GM21717 (cell line): Measurements from ENCODE around the gene SPOUT1.

Experiments
- ATAC-seq: cut with Tn5 transposase; IDR thresholded peaks from one replicate; pipeline ENCODE4 v1.9.1; 2021; ENCODE audit warnings: mild to moderate bottlenecking, moderate library complexity; ENCODE audit not compliant: unreplicated experiment

Gene SPOUT1

GRCh38 chr9:128836509-128837145 lies 7.0 kb upstream of the SPOUT1 start:
- no peak for ATAC-seq

GRCh38 chr9:128835246-128836210 lies 5.9 kb upstream of the SPOUT1 start:
- ATAC-seq: no peak

DNA sequence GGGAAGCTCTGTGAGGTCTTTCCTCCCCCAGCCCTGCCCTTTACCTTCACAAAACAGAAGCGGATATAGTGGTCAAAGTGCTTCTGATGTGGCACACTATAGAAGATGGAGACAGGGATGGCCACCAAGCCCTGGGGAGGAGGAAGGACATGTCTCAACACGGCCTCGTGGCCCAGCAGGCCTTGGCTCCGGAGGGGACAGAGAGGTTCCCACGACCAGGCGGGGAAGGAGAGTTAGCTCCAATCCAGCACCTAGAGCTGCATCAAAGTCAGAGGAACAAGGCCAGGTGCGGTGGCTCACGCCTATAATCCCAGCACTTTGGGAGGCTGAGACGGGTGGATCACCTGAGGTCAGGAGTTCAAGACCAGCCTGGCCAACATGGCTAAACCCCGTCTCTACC lies 4.1 kb upstream of the SPOUT1 start:
- no peak for ATAC-seq

DNA sequence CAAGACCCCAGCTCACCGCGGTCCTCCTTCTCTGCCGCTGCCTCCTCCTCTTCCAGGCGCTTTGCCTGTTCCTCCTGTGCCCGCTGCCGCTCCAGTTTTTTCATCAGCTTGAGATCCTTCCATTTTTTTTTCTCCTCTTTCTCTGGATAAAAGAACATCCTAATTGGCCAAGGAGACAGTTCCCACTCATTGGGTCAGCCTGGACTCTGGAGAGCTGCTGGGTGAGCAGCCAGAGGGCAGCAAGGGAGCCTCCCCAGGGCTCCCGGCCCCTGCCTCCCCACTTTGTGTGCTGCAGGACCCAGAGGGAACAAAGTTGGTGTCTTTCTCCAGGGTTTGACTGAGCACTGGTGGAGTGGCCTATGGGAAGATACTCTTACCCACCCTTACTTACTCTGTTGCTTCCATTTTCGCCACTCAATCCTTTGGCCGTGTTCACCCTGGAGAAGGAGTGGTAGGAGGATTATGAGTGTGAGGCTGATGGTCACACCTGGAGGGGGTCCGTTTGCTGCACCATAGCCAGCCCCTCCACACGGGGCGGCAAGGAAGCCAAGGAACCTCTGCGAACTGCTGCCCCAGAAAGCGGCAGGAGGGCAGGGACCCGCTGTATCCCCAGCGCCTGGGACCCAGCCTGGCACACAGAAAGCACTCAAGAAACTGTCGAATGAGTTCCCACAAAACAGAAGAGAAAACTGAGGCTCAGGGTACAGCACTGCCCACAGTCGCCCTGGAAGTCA lies 708 bp downstream of the SPOUT1 start:
- peak; percentile 5 for ATAC-seq

DNA sequence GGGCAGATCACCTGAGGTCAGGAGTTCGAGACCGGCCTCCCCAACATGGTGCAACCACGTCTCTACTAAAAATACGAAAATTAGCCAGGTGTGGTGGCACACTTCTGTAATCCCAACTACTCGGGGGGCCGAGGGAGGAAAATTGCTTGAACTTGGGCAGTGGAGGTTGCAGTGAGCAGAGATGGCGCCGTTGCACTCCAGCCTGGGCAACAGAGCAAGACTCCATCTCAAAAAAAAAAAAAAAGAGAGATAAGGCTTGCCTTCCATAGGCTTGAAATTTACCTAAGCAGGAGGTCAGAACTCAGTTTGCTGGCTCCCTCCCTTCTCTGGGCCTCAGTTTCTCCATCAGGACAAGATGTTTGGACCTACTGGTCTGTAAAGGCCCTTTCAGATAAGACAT lies 1.3 kb downstream of the SPOUT1 start:
- ATAC-seq: no peak

- no peak for ATAC-seq
Measured at GRCh38 chr9:128825923-128826700, 3.5 kb downstream of the SPOUT1 start.

DNA sequence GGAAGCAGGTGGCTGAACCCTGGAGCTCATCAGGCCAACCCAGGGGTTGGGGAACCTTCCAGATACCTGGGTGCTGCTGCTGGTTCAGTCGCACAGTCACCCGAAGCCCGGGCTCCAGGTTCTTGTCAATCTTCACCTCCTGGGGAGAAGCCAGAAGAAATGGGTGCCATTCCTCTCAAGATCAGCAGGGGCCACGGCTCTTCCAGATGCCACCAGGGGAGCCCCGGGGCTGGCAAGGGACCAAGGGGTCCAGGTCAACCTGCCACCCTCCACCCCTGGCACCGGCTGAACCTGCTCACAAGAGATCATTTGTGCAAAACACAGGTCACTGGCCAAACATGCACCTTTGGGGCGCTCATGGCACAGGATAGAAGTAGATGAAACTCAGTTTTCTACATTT lies 4.7 kb downstream of the SPOUT1 start:
- no peak for ATAC-seq

DNA sequence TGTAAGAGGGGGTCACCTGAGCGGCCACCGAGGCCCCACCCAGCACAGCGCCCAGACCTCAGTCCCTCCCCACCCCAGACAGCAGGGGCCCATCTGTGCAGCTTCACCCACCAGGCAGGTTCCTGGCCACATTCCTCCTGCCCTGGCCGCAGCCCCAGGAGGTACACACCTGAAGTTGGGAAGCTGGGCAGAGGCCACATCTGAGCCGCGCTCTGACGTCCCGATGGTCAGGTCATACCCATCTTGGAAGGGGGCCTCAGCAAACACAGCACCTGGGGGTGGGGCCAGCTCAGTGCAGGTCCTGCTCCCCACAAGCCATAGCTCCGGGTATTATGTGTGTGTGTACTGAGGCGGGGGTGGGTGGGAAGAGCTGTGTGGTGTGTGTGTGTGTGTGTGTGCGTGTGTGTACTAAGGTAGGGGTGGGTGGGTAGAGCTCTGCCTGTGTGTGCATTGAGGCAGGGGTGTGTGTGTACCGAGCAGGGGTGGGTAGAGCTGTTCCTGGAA lies 5.6 kb downstream of the SPOUT1 start:
- ATAC-seq: no peak

DNA sequence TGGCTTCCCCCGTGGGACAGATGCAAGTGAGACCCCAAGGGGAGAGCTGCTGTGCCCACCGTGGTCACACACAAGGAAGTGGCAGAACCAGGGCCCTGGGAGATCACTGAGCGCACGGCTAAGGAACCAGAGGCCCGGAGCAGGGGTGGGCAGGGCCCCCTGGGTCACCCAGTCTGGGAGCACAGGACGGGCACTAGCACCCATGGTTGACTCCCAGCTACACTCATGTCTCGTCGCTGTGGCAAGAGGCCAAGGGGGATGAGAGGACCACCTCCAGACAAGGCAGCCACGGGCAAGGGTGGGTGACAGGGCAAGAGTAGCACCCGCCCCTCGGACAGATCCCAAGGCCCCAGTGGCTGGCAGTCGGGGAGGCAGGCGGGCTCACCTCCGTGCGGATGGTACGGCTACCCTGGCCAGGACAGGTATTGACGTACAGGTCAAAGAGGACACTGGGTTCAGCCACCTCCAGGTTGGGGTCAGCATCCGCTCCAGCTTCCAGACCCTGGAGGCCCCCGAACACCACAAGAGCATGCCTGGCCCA lies 6.2 kb downstream of the SPOUT1 start:
- ATAC-seq: no peak

DNA sequence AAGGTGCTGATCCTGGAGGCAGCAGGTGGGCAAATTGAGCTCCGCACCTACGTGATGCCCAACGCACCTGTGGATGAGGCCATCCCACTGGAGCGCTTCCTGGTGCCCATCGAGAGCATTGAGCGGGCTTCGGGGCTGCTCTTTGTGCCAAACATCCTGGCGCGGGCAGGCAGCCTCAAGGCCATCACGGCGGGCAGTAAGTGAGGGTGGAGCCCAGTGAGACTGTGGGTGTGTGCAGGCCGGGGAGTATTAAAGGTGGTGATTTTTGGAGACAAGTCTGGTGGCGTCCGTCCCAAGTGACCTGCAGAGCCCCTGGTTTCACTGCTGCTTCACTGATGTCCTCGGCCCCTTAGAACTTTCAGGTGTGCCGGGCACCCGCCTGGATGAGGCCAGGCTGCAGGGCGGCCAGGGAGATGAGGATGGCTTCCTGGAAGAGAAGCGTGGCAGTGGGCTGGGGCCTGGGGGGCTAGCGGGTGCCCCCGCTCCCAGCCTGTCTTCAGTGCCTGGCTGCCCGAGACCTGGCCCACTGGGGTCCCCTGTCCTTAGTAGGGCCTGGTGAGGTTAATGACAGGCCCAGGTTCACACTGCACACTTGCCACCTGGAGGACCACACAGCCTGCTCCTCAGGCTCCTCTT lies 7.1 kb downstream of the SPOUT1 start:
- ATAC-seq: no peak

DNA sequence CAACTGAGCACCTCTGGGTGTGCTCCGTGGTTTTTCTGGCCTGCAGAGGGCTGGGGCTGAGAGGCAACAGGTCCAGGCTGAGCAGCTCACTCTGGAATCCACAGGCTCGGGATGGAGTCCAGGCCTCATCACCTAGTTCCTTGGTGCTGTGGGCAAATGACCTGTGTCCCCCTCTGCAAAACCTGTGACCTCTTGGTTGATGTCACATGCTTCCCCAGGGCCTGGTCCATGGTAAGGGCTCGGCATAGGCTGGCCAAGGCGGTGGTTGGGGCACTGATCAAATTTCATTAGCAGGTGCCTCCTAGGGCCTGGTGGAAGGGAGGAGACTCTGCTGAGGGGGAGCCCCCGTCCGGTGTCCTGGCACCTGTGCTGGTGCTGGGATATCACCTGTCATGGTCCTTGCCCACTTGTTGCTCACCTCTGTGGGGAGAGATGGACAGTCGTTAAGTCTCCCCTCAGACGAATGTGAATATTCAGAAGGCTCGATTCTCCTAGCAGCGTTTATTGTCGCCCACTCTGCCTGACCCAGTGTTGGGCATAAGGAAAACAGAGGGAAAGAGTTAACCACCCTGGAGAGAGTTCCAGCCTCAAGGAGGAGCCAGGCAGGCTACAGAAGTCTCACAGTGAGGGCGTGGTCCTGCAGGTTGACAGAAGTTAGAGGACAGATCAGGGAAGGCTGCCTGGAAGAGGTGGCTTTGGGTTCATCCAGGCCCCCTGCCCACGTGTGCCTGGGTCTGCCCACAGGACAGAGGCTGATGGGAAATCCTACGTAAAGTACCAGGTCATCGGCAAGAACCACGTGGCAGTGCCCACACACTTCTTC lies 7.8 kb downstream of the SPOUT1 start:
- no peak for ATAC-seq

- no peak for ATAC-seq
Measured at GRCh38 chr9:128820665-128821583, 8.7 kb downstream of the SPOUT1 start.

DNA sequence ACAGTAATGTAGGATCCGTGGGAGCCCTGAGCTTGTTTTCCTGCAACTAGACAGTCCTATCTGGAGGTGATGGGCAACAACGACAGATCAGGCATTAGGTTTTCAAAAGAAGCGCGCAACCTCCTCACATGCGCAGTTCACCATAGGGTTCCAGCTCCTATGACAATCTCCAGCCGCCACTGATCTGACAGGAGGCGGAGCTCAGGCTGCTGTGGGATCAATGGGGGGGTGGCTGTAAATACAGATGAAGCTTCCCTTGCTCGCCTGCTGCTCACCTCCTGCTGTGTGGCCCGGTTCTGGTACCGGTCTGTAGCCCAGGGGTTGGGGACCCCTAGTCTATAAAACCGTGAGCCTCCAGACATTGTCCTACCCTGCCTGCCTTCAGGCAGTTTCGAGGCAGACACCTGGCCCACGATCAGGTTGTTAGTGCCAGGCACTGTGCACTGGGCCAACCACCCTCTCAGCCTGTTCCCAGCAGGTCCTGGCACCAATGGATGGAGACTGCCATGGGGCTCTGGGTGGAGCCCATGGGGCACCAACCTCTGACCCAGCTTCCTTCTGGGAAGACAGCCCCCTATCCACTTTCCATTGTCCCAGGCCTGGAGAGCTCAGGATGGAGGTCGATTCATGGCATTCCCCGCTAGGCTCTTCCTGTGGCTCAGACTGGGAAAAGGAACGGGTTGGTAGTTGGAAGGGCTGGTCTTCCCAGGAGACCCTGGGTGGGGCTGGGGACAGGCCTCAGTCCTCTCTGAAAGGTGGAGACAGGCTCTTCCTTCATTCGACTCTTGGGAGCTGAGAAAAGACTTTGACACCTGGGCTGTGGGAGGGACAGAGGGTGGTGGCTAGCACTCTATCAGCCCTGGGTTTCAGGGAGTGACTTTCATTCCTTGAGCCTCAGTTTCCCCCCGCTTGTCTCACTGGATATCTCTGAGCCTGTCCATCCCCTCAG lies 9.6 kb downstream of the SPOUT1 start:
- no peak for ATAC-seq

- peak; percentile 31 for ATAC-seq
Measured at GRCh38 chr9:128818839-128819715, 10.5 kb downstream of the SPOUT1 start.

DNA sequence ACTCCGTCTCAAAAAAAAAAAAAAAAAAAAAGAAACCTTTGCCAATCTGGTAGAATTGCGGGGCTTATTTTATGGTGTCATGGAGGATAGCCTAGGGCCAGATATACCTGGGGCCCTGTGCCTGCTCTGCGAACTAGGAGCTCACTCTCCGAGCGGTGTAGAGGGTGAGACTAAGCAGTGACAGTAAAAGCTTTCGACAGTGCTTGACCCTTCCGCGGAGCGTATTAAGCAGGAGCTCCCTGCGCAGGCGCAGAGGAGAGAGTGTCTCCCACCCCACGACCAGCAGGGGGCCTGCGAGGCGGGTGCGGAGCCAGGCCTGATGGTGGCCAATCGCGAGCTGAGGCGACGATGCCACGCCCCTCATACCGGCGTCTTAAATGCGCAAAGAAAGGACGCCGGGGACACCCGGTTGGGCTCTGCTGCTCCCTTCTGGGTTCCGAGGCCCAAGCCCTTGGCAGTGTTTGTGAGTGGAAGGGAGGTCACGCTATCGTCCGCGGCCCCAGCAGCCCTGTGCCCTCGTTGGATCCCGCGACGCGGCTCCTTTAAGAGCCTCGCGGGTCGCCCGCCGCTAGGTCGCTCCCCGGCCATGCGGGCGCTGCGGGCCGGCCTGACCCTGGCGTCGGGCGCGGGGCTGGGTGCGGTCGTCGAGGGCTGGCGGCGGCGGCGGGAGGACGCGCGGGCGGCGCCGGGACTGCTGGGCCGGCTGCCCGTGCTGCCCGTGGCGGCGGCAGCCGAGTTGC lies 11.3 kb downstream of the SPOUT1 start, which contains the start of gene ENDOG:
TSS of gene ENDOG (plus strand) at position 402 of the 740 bp plus-strand sequence. CDS start at position 587, 185 bp downstream.
- peak; percentile 86 for ATAC-seq
